Ovary (tissue), 9 donors: ENCODE measurements around the gene LEKR1. TPM values are rescaled to one million over a fixed set of nuclear protein-coding genes. Genes with fewer than 3 reads are reported as not detected.

Source experiments
- DNase-seq, 5 donors: peaks; one replicate each; pipeline ENCODE4 v3.0.0-alpha.2; 2019 to 2020
- H3K27ac ChIP-seq, 2 donors: fragments of 200-600 bp; one replicate each; pipeline versions ENCODE4 v1.5.1 to v1.8.0; 2019 to 2022
- H3K27me3 ChIP-seq: fragments of 200-600 bp; one replicate; pipeline ENCODE4 v1.8.0; 2022
- H3K36me3 ChIP-seq: fragments of 200-600 bp; sonication (generic); one replicate; pipeline ENCODE4 v1.5.1; 2019
- H3K4me1 ChIP-seq: one replicate; pipeline ENCODE4 v1.8.1; 2013; ENCODE audit warnings: mild to moderate bottlenecking, moderate library complexity; ENCODE audit not compliant: insufficient read depth
- H3K4me3 ChIP-seq: fragments of 200-600 bp; sonication (generic); one replicate; pipeline ENCODE4 v1.5.1; 2017
- H3K9me3 ChIP-seq, 2 donors: fragments of 200-600 bp in 1 of 2; sonication (generic) in 1 of 2; one replicate each; pipeline versions ENCODE4 v1.5.1 to v1.8.1; 2013 to 2019; ENCODE audit warnings: mild to moderate bottlenecking in 1 of 2, moderate library complexity in 1 of 2
- EP300 ChIP-seq: sonication (generic); formaldehyde crosslinking; IDR thresholded peaks from one replicate; pipeline ENCODE4 v1.6.1; 2017; ENCODE audit warnings: antibody characterized with exemption
- POLR2A ChIP-seq: fragments of 450-650 bp; IDR thresholded peaks from one replicate; pipeline ENCODE4 v1.6.1; 2017; ENCODE audit warnings: antibody characterized with exemption, mild to moderate bottlenecking, moderate library complexity
- WGBS, 3 donors: extraction: QIAGEN DNeasy Blood & Tissue Kit in 1 of 3; methylation state at CpG; one replicate each; pipeline versions ENCODE4 v1.1.5 to v1.1.7; 2013 to 2017; 5-methylcytosine and 5-hydroxymethylcytosine counted together
- intact Hi-C, 4 donors: fragments of 100-400 bp; cut with DNase I; formaldehyde crosslinking; loops; one replicate each; pipeline versions ENCODE4 v1.11.0 to v1.15.1; 2022 to 2023
- polyA plus RNA-seq, 2 donors: library from polyadenylated mRNA; stranded (reverse); fragments of 200-250 nt in 1 of 2; fragments of 350-450 nt in 1 of 2; fragmentation: Illumina TruSeq in 1 of 2; extraction: RNeasy Lipid Tissue Mini Kit (QIAGEN cat#74804) in 1 of 2; gene quantifications; one replicate each; pipeline ENCODE4 v1.2.3, GENCODE V29; 2013 to 2014
- total RNA-seq, 7 donors: library from RNA; depleted of rRNA in 2 of 7; stranded (reverse); fragments of >200 nt in 2 of 7; fragmentation: NEBNext Ultra II Directional in 3 of 7; extraction: Animal tissue kit (Norgen Biotek cat#: 25700) in 3 of 7; gene quantifications; one replicate each; pipeline versions ENCODE4 v1.1.0 to v1.2.4, GENCODE V29; 2016 to 2023
- TF ChIP-seq, protein P1 (sequence below), 3 donors: fragments of 450-650 bp in 2 of 3; fragments of 200-600 bp in 1 of 3; IDR thresholded peaks; one replicate each; pipeline versions ENCODE4 v1.5.1 to v1.8.0; 2016 to 2022; ENCODE audit warnings: antibody characterized with exemption in 3 of 3, mild to moderate bottlenecking in 1 of 3
- donor health status: DM: no; HTN: no; CAD: no; lungs with moderate emphysema.
- donor health status: DM: no; HTN: no; CAD: no.
- donor health status: Bipolar disorder and iron deficiency.
- donor health status: DM: yes; HTN: yes; CAD: no.
- donor health status: DM: no; HTN: no; CAD: no.
- donor health status: DM: yes; HTN: yes; CAD: no.

The LEKR1 gene
- total and polyA plus RNA-seq, 9 donors, result 0.38 to 7.8 (median 2.4) TPM

GRCh38 chr3:157056035-157056434 lies 229.9 kb downstream of the LEKR1 start:
- intact Hi-C loops, result no loop called here
- no peaks in the 10 kb centered on the region for H3K9me3 ChIP-seq
- no peak for DNase-seq
- H3K36me3 ChIP-seq, result no peaks in the 10 kb centered on the region
- 79 to 97% (median 85%) methylated on average over 1 of the region's 1 CpG for WGBS, 3 donors
- no peaks in the 10 kb centered on the region for H3K4me1 ChIP-seq
- H3K27ac ChIP-seq, result no peak overlapping the region
- TF ChIP-seq EP300, result no peak
- TF ChIP-seq, protein P1, sequence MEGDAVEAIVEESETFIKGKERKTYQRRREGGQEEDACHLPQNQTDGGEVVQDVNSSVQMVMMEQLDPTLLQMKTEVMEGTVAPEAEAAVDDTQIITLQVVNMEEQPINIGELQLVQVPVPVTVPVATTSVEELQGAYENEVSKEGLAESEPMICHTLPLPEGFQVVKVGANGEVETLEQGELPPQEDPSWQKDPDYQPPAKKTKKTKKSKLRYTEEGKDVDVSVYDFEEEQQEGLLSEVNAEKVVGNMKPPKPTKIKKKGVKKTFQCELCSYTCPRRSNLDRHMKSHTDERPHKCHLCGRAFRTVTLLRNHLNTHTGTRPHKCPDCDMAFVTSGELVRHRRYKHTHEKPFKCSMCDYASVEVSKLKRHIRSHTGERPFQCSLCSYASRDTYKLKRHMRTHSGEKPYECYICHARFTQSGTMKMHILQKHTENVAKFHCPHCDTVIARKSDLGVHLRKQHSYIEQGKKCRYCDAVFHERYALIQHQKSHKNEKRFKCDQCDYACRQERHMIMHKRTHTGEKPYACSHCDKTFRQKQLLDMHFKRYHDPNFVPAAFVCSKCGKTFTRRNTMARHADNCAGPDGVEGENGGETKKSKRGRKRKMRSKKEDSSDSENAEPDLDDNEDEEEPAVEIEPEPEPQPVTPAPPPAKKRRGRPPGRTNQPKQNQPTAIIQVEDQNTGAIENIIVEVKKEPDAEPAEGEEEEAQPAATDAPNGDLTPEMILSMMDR (IDR thresholded peaks at IDR 0.05), result no peak
- H3K4me3 ChIP-seq, result no peak overlapping the region
- no peaks in the 10 kb centered on the region for H3K27me3 ChIP-seq

DNA sequence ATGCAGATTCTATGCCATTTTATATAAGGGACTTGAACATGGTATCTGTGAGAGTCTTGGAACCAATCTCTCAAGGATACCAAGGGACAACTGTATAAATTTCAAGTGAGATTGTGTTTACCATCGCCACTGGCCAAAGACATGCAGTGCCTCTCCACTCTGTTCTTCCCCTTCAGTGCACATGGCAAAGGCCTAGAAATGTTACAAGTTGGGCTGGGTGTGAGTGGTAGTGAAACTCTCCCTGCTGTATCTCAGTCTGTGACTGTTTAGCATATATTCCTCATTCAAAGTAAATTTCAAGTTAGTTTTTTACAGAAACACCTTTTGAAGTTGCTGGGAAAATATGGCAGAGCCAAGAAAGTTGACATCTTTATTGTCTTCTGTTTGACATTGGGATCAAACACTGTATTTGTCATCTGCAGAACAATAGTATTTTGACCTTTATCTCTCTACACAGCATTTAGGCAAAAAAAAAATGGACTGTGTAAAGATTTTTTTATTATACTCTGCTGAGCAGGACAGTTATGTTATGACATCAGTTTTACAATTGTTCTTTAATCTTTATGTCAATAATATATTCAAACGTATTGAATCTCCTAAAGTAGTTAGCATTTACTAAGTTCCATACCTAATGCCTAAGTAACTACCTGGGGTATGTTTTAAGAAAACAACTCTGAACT lies 232.4 kb downstream of the LEKR1 start:
- Histone ChIP-seq H3K27me3 (no peaks in the 10 kb centered on the region), H3K27ac (no peak overlapping the region), H3K4me3 (no peak overlapping the region), H3K4me1 (no peaks in the 10 kb centered on the region), H3K9me3 (no peaks in the 10 kb centered on the region), H3K36me3 (no peaks in the 10 kb centered on the region)
- DNase-seq, result no peak
- TF ChIP-seq POLR2A, result no peak
- no peak for TF ChIP-seq EP300
- TF ChIP-seq, protein P1 (IDR thresholded peaks at IDR 0.05), result no peak
- intact Hi-C loops, result no loop called here
- WGBS, 3 donors, result 77 to 86% (median 77%) methylated on average over 2 of the region's 2 CpGs

GRCh38 chr3:157059181-157059580 lies 233.0 kb downstream of the LEKR1 start:
- TF ChIP-seq EP300 (no peak), POLR2A (no peak)
- TF ChIP-seq, protein P1 (IDR thresholded peaks at IDR 0.05), result no peak
- DNase-seq, result no peak
- H3K36me3 ChIP-seq, result no peaks in the 10 kb centered on the region
- H3K9me3 ChIP-seq, result no peaks in the 10 kb centered on the region
- no peaks in the 10 kb centered on the region for H3K27me3 ChIP-seq
- H3K4me3 ChIP-seq, result no peak overlapping the region
- 88 to 93% (median 90%) methylated on average over 1 of the region's 1 CpG for WGBS, 3 donors
- H3K4me1 ChIP-seq, result no peaks in the 10 kb centered on the region
- H3K27ac ChIP-seq, result no peak overlapping the region
- intact Hi-C loops, result no loop called here

GRCh38 chr3:157059661-157060060 lies 233.5 kb downstream of the LEKR1 start:
- intact Hi-C loops, result no loop called here
- no peak overlapping the region for H3K4me3 ChIP-seq
- TF ChIP-seq, protein P1 (IDR thresholded peaks at IDR 0.05), result no peak
- TF ChIP-seq POLR2A (no peak), EP300 (no peak)
- no peaks in the 10 kb centered on the region for H3K36me3 ChIP-seq
- no peak overlapping the region for H3K27ac ChIP-seq
- no peaks in the 10 kb centered on the region for H3K27me3 ChIP-seq
- H3K9me3 ChIP-seq, result no peaks in the 10 kb centered on the region
- no peak for DNase-seq
- H3K4me1 ChIP-seq, result no peaks in the 10 kb centered on the region
